Aorta (tissue), 5 donors: ENCODE data around the gene TIMM29. TPM values are rescaled to one million over a fixed set of nuclear protein-coding genes. Genes with fewer than 3 reads are reported as not detected.
A peak's percentile ranks its signal among the peaks of the same experiment; 100 is the strongest.

Experiments used
- ATAC-seq: fragments of 200-7000 bp; cut with Tn5 transposase; one replicate; pipeline ENCODE4 v1.9.1; 2022; ENCODE audit warnings: moderate library complexity; ENCODE audit not compliant: low FRiP score
- DNase-seq, 2 donors: peaks; one replicate each; pipeline ENCODE4 v3.0.0-alpha.2; 2020
- H3K27ac ChIP-seq, 2 donors: one replicate each; pipeline ENCODE4 v1.5.1; 2013; ENCODE audit warnings: low read length in 2 of 2, mild to moderate bottlenecking in 2 of 2, moderate library complexity in 2 of 2, control low read depth in 1 of 2, inconsistent platforms in 1 of 2, low read depth in 1 of 2
- H3K27me3 ChIP-seq, 2 donors: one replicate each; pipeline ENCODE4 v1.6.1; 2013; ENCODE audit warnings: control low read depth in 1 of 2, low read length in 1 of 2, mild to moderate bottlenecking in 1 of 2, moderate library complexity in 1 of 2; ENCODE audit not compliant: insufficient read depth in 2 of 2, control insufficient read depth in 1 of 2
- H3K36me3 ChIP-seq, 2 donors: one replicate each; pipeline ENCODE4 v1.6.1; 2013; ENCODE audit warnings: control low read depth in 1 of 2, low read length in 1 of 2, mild to moderate bottlenecking in 1 of 2; ENCODE audit not compliant: insufficient read depth in 2 of 2, control insufficient read depth in 1 of 2
- H3K4me1 ChIP-seq, 2 donors: one replicate each; pipeline ENCODE4 v1.6.1; 2013; ENCODE audit warnings: low read length in 2 of 2, control low read depth in 1 of 2, mild to moderate bottlenecking in 1 of 2, moderate library complexity in 1 of 2; ENCODE audit not compliant: insufficient read depth in 2 of 2, control insufficient read depth in 1 of 2
- H3K4me3 ChIP-seq, 2 donors: one replicate each; pipeline ENCODE4 v1.5.1; 2013; ENCODE audit warnings: low read length in 2 of 2, control low read depth in 1 of 2, mild to moderate bottlenecking in 1 of 2
- H3K9me3 ChIP-seq: one replicate; pipeline ENCODE4 v1.6.1; 2013; ENCODE audit warnings: mild to moderate bottlenecking, low read length; ENCODE audit not compliant: control insufficient read depth
- WGBS, 2 donors: extraction: QIAGEN DNeasy Blood & Tissue Kit; methylation state at CpG; one replicate each; pipeline ENCODE4 v1.1.7; 2013; 5-methylcytosine and 5-hydroxymethylcytosine counted together
- intact Hi-C, 2 donors: fragments of 100-400 bp; cut with DNase I; formaldehyde crosslinking; loops; one replicate each; pipeline versions ENCODE4 v1.14.2 to v1.15.0; 2022
- polyA plus RNA-seq, 2 donors: library from polyadenylated mRNA; stranded (reverse); fragments of 200-250 nt; gene quantifications; one replicate each; pipeline ENCODE4 v1.2.3, GENCODE V29; 2013
- total RNA-seq, 2 donors: library from RNA; stranded (reverse); fragmentation: NEBNext Ultra II Directional; extraction: Animal tissue kit (Norgen Biotek cat#: 25700); gene quantifications; one replicate each; pipeline ENCODE4 v1.2.1, GENCODE V29; 2021
- donor health status: healthy with polysubstance abuse.
- donor health status: Bipolar disorder and iron deficiency.
- donor health status: DM: no; HTN: no; CAD: no.
- donor health status: DM: no; HTN: no; CAD: no.
- donor health status: DM: yes; HTN: yes; CAD: no.

The TIMM29 gene
- total and polyA plus RNA-seq, 4 donors = 13.7 to 16.0 (median 15.5) TPM

GRCh38 chr19:10965398-10965797, 36.8 kb downstream of the TIMM29 start:
- DNase-seq (no peak), ATAC-seq (no peak)
- 77 to 85% methylated on average over 6 of the region's 6 CpGs for WGBS, 2 donors
- H3K27ac ChIP-seq = no peak overlapping the region
- H3K9me3 ChIP-seq = no peaks in the 10 kb centered on the region
- H3K27me3 ChIP-seq = no peaks in the 10 kb centered on the region
- intact Hi-C loops = no loop called here
- H3K36me3 ChIP-seq = no peaks in the 10 kb centered on the region
- no peaks in the 10 kb centered on the region for H3K4me1 ChIP-seq
- H3K4me3 ChIP-seq = no peak overlapping the region

- DNase-seq (no peak), ATAC-seq (no peak)
- 88% methylated on average over 8 of the region's 8 CpGs for WGBS, 2 donors
- H3K27ac ChIP-seq = no peak overlapping the region
- intact Hi-C loops = no loop called here
- H3K27me3 ChIP-seq = no peaks in the 10 kb centered on the region
- no peaks in the 10 kb centered on the region for H3K4me1 ChIP-seq
- H3K4me3 ChIP-seq = no peak overlapping the region
- H3K9me3 ChIP-seq = no peaks in the 10 kb centered on the region
- no peaks in the 10 kb centered on the region for H3K36me3 ChIP-seq
Observed at GRCh38 chr19:10966809-10967208, 38.2 kb downstream of the TIMM29 start.

- Histone ChIP-seq H3K27ac (no peak overlapping the region), H3K4me3 (no peak overlapping the region), H3K9me3 (no peaks in the 10 kb centered on the region), H3K4me1 (no peaks in the 10 kb centered on the region), H3K36me3 (no peaks in the 10 kb centered on the region), H3K27me3 (no peaks in the 10 kb centered on the region)
- intact Hi-C loops = no loop called here
- WGBS, 2 donors = 72 to 73% methylated on average over 10 of the region's 10 CpGs
- ATAC-seq (no peak), DNase-seq (no peak)
Observed at GRCh38 chr19:10968527-10969135, 40.0 kb downstream of the TIMM29 start.

GRCh38 chr19:10971107-10971726, 42.6 kb downstream of the TIMM29 start:
- Histone ChIP-seq H3K27me3 (no peaks in the 10 kb centered on the region), H3K27ac (no peak overlapping the region), H3K36me3 (no peaks in the 10 kb centered on the region), H3K4me3 (no peak overlapping the region), H3K9me3 (no peaks in the 10 kb centered on the region), H3K4me1 (peaks cover 0 to under 1% of the 10 kb centered on the region in 2 donors)
- no peak for DNase-seq
- 92 to 95% methylated on average over 8 of the region's 8 CpGs for WGBS, 2 donors
- no peak for ATAC-seq
- intact Hi-C loops = no loop called here

- Histone ChIP-seq H3K27me3 (no peaks in the 10 kb centered on the region), H3K27ac (peak overlapping the region in 1 of 2 donors; percentile 49), H3K4me3 (no peak overlapping the region), H3K36me3 (no peaks in the 10 kb centered on the region), H3K4me1 (peaks cover 0 to 3% of the 10 kb centered on the region in 2 donors), H3K9me3 (no peaks in the 10 kb centered on the region)
- ATAC-seq (peak; percentile 65), DNase-seq (peak in 1 of 2 donors; percentile 75)
- intact Hi-C loops = loop anchor here in 1 of 2 donors (1.0 to 5.0 kb wide), 2 partner anchors 14 to 38 kb away; partner anchors contain the start of gene SMARCA4
- WGBS, 2 donors = 45 to 46% methylated on average over 19 of the region's 19 CpGs
Observed at GRCh38 chr19:10975374-10976130, 46.9 kb downstream of the TIMM29 start.

- no peaks in the 10 kb centered on the region for H3K27me3 ChIP-seq
- H3K9me3 ChIP-seq = no peaks in the 10 kb centered on the region
- DNase-seq (no peak), ATAC-seq (peak; percentile 57)
- H3K4me1 ChIP-seq = peaks cover 0 to 3% of the 10 kb centered on the region in 2 donors
- intact Hi-C loops = loop anchor here in 1 of 2 donors (5.0 kb wide), 1 partner anchor 39 kb away; no protein-coding TSS in a partner anchor
- H3K4me3 ChIP-seq = no peak overlapping the region
- H3K27ac ChIP-seq = peak overlapping the region in 1 of 2 donors; percentile 49
- 70 to 74% methylated on average over 19 of the region's 19 CpGs for WGBS, 2 donors
- H3K36me3 ChIP-seq = no peaks in the 10 kb centered on the region
Observed at GRCh38 chr19:10976131-10976892, 47.7 kb downstream of the TIMM29 start.

- intact Hi-C loops = loop anchor here in 1 of 2 donors (5.0 kb wide), 1 partner anchor 40 kb away; no protein-coding TSS in a partner anchor
- H3K36me3 ChIP-seq = no peaks in the 10 kb centered on the region
- ATAC-seq = no peak
- 79 to 92% methylated on average over 5 of the region's 5 CpGs for WGBS, 2 donors
- DNase-seq = no peak
- no peaks in the 10 kb centered on the region for H3K9me3 ChIP-seq
- no peaks in the 10 kb centered on the region for H3K27me3 ChIP-seq
- H3K4me1 ChIP-seq = peaks cover 0 to 3% of the 10 kb centered on the region in 2 donors
- no peak overlapping the region for H3K27ac ChIP-seq
- H3K4me3 ChIP-seq = no peak overlapping the region
Observed at GRCh38 chr19:10977742-10978092, 49.1 kb downstream of the TIMM29 start.
